GM23338 (cell line): ENCODE data around the gene DOCK4. TPM values are rescaled to one million over a fixed set of nuclear protein-coding genes. Genes with fewer than 3 reads are reported as not detected.

Experiments
- ATAC-seq: fragments of 200-7000 bp; cut with Tn5 transposase; 3 replicates; pipeline ENCODE4 v1.9.1; 2020
- DNase-seq: peaks from one replicate; pipeline ENCODE4 v3.0.0-alpha.2; 2015; ENCODE audit warnings: low spot score
- H2AFZ ChIP-seq: fragments of 200-600 bp; sonication (generic); 2 replicates; pipeline ENCODE4 v1.8.0; 2016; ENCODE audit warnings: antibody characterized with exemption, mild to moderate bottlenecking, moderate library complexity
- H3F3A ChIP-seq: fragments of 200-600 bp; sonication (generic); replicated peaks from 2 replicates; pipeline ENCODE4 v1.8.0; 2017; ENCODE audit warnings: antibody characterized with exemption, mixed run types, low read depth
- H3K27ac ChIP-seq: fragments of 200-600 bp; sonication (generic); 2 replicates; pipeline ENCODE4 v1.6.1; 2016; ENCODE audit warnings: low read depth
- H3K27me3 ChIP-seq: fragments of 200-600 bp; sonication (generic); 2 replicates; pipeline ENCODE4 v1.8.0; 2016; ENCODE audit warnings: mild to moderate bottlenecking, mixed run types, moderate library complexity; ENCODE audit not compliant: insufficient read depth
- H3K36me3 ChIP-seq: fragments of 200-600 bp; sonication (generic); 2 replicates; pipeline ENCODE4 v1.8.0; 2016; ENCODE audit warnings: mild to moderate bottlenecking; ENCODE audit not compliant: insufficient read depth
- H3K4me1 ChIP-seq: fragments of 200-600 bp; sonication (generic); 2 replicates; pipeline ENCODE4 v1.8.0; 2016; ENCODE audit warnings: mild to moderate bottlenecking, moderate library complexity; ENCODE audit not compliant: insufficient read depth
- H3K4me2 ChIP-seq: fragments of 200-600 bp; sonication (generic); 2 replicates; pipeline ENCODE4 v1.7.1; 2017; ENCODE audit warnings: mixed run types
- H3K4me3 ChIP-seq: fragments of 200-600 bp; sonication (generic); 2 replicates; pipeline ENCODE4 v1.6.1; 2016; ENCODE audit warnings: mixed run types
- H3K79me2 ChIP-seq: fragments of 200-600 bp; sonication (generic); replicated peaks from 2 replicates; pipeline ENCODE4 v1.8.0; 2017; ENCODE audit warnings: mild to moderate bottlenecking; ENCODE audit not compliant: insufficient read depth
- H3K9me2 ChIP-seq: fragments of 200-600 bp; sonication (generic); 2 replicates; pipeline ENCODE4 v1.8.0; 2017; ENCODE audit not compliant: insufficient read depth
- H4K20me1 ChIP-seq: fragments of 200-600 bp; sonication (generic); replicated peaks from 2 replicates; pipeline ENCODE4 v1.8.0; 2017; ENCODE audit warnings: mild to moderate bottlenecking; ENCODE audit not compliant: insufficient read depth
- H3K27ac Mint-ChIP-seq: 2 replicates; pipeline ENCODE4 v1.8.0; 2020; ENCODE audit warnings: inconsistent platforms, mild to moderate bottlenecking, moderate library complexity, mixed read lengths
- H3K27me3 Mint-ChIP-seq: 3 replicates; pipeline ENCODE4 v1.8.0; 2022; ENCODE audit warnings: low read depth, mild to moderate bottlenecking, moderate library complexity, mixed read lengths, inconsistent platforms; ENCODE audit not compliant: insufficient read depth, poor library complexity
- H3K36me3 Mint-ChIP-seq: 3 replicates; pipeline ENCODE4 v1.8.0; 2021; ENCODE audit warnings: low read depth, mild to moderate bottlenecking, inconsistent platforms, moderate library complexity, mixed read lengths
- H3K4me1 Mint-ChIP-seq: 3 replicates; pipeline ENCODE4 v1.8.0; 2020; ENCODE audit warnings: mild to moderate bottlenecking, inconsistent platforms, mixed read lengths
- H3K4me3 Mint-ChIP-seq: 3 replicates; pipeline ENCODE4 v1.8.0; 2021; ENCODE audit warnings: moderate library complexity, mild to moderate bottlenecking, inconsistent platforms, mixed read lengths
- H3K9me3 Mint-ChIP-seq: 3 replicates; pipeline ENCODE4 v1.8.0; 2020; ENCODE audit warnings: moderate library complexity, mild to moderate bottlenecking, inconsistent platforms, mixed read lengths
- CREB1 ChIP-seq: fragments of 250-450 bp; sonication (Bioruptor Pico); IDR thresholded peaks from 2 replicates; pipeline ENCODE4 v1.5.0; 2020; ENCODE audit warnings: low read depth, mild to moderate bottlenecking, moderate library complexity
- CTCF ChIP-seq, 2 experiments: fragments of 200-600 bp in 1 of 2; sonication (generic) in 1 of 2; conservative IDR thresholded peaks; 2 replicates each; pipeline versions ENCODE4 v1.5.1 to v1.6.1; 2016 to 2017; ENCODE audit warnings: antibody characterized with exemption in 2 of 2, low read depth in 2 of 2, mild to moderate bottlenecking in 2 of 2, moderate library complexity in 1 of 2
- ETS1 ChIP-seq: IDR thresholded peaks from 2 replicates; pipeline ENCODE4 v1.6.1; 2016; ENCODE audit warnings: antibody characterized with exemption
- EZH2 ChIP-seq: fragments of 200-600 bp; sonication (generic); IDR thresholded peaks from one replicate; pipeline ENCODE4 v1.8.0; 2017; ENCODE audit warnings: antibody characterized with exemption, mild to moderate bottlenecking, low read depth; ENCODE audit not compliant: unreplicated experiment
- EZH2phosphoT487 ChIP-seq: fragments of 200-600 bp; sonication (generic); IDR thresholded peaks from one replicate; pipeline ENCODE4 v1.8.1; 2018; ENCODE audit warnings: antibody characterized with exemption; ENCODE audit not compliant: unreplicated experiment
- JUNB ChIP-seq: IDR thresholded peaks from one replicate; pipeline ENCODE4 v1.6.1; 2016; ENCODE audit warnings: antibody characterized with exemption; ENCODE audit not compliant: unreplicated experiment
- NANOG ChIP-seq: IDR thresholded peaks from 2 replicates; pipeline ENCODE4 v1.6.1; 2016; ENCODE audit warnings: antibody characterized with exemption, borderline replicate concordance
- POLR2AphosphoS5 ChIP-seq: IDR thresholded peaks from 2 replicates; pipeline ENCODE4 v1.6.1; 2016; ENCODE audit warnings: antibody characterized with exemption, low read depth
- REST ChIP-seq: IDR thresholded peaks from one replicate; pipeline ENCODE4 v1.6.1; 2018; ENCODE audit warnings: antibody characterized with exemption; ENCODE audit not compliant: unreplicated experiment
- STAT1 ChIP-seq: IDR thresholded peaks from one replicate; pipeline ENCODE4 v1.6.1; 2016; ENCODE audit warnings: antibody characterized with exemption; ENCODE audit not compliant: unreplicated experiment
- ZNF114 ChIP-seq: fragments of 250-450 bp; sonication (Bioruptor Pico); IDR thresholded peaks from 2 replicates; pipeline ENCODE4 v1.5.0; 2020; ENCODE audit warnings: mild to moderate bottlenecking, moderate library complexity
- ZNF331 ChIP-seq: fragments of 250-450 bp; sonication (Bioruptor Pico); IDR thresholded peaks from 2 replicates; pipeline ENCODE4 v1.5.0; 2020; ENCODE audit warnings: low read depth, mild to moderate bottlenecking, moderate library complexity
- ZNF462 ChIP-seq: fragments of 250-450 bp; sonication (Bioruptor Pico); IDR thresholded peaks from 2 replicates; pipeline ENCODE4 v1.5.0; 2020; ENCODE audit warnings: mild to moderate bottlenecking, moderate library complexity
- polyA plus RNA-seq: library from polyadenylated mRNA; unstranded; fragments of >200 nt; fragmentation: Nextera tagmentation; extraction: Ambion mirVana; gene quantifications from 2 replicates; pipeline ENCODE4 v1.2.1, GENCODE V29; 2016
- total RNA-seq: library from RNA; depleted of rRNA; stranded (reverse); fragments of >200 nt; shearing (Covaris generic); gene quantifications from 2 replicates; pipeline ENCODE4 v1.2.3, GENCODE V29; 2014

The DOCK4 gene
- total and polyA plus RNA-seq, 2 experiments from 2014 or later = 6.3 to 33.8 TPM

GRCh38 chr7:112015146-112015545 lies 191.1 kb downstream of the DOCK4 start:
- no peak for DNase-seq
- no peak overlapping the region for H3K27ac Mint-ChIP-seq
- no peaks in the 10 kb centered on the region for H4K20me1 ChIP-seq

More at GRCh38 chr7:112015146-112015545, 191.1 kb downstream of the DOCK4 start:
- Histone ChIP-seq H3K4me1 (no peaks in the 10 kb centered on the region), H3F3A (no peaks in the 10 kb centered on the region), H3K27me3 (no peaks in the 10 kb centered on the region), H3K27ac (no peak overlapping the region), H3K36me3 (no peaks in the 10 kb centered on the region), H3K79me2 (peaks cover 23% of the 10 kb centered on the region), H3K4me3 (no peak overlapping the region), H3K4me2 (no peak overlapping the region), H3K9me2 (peaks cover 9% of the 10 kb centered on the region; the same call in 1 of the 2 replicates), H2AFZ (no peak overlapping the region)
- TF ChIP-seq ZNF114 (CRISPR knock-in tag) (no peak), STAT1 (no peak), ETS1 (no peak), CTCF (conservative IDR thresholded peaks at IDR 0.05; ENCODE audit: low read depth in 2 of 2) (no peak), REST (no peak), JUNB (no peak), EZH2 (no peak), CREB1 (CRISPR knock-in tag) (no peak), NANOG (no peak), POLR2AphosphoS5 (no peak), ZNF462 (CRISPR knock-in tag) (no peak), EZH2phosphoT487 (no peak), ZNF331 (CRISPR knock-in tag) (no peak)
- H3K4me1 Mint-ChIP-seq = peaks cover 21% of the 10 kb centered on the region; the same call in 2 of the 3 replicates
- ATAC-seq = no peak
- no peak overlapping the region for H3K4me3 Mint-ChIP-seq
- H3K9me3 Mint-ChIP-seq = no peaks in the 10 kb centered on the region
- H3K27me3 Mint-ChIP-seq = no peaks in the 10 kb centered on the region
- H3K36me3 Mint-ChIP-seq = no peaks in the 10 kb centered on the region
